ENCODE results near the gene APOL2. TPM values are rescaled to one million over a fixed set of nuclear protein-coding genes. Genes with fewer than 3 reads are reported as not detected.
"Not testable (repeated sequence)": the region's sequence is repeated elsewhere in the genome, so short reads cannot be mapped to it uniquely, and the experiment has no call there.

APOL2 gene
- polyA plus RNA-seq, 1 donor from 2014 or later, result not detected

DNA sequence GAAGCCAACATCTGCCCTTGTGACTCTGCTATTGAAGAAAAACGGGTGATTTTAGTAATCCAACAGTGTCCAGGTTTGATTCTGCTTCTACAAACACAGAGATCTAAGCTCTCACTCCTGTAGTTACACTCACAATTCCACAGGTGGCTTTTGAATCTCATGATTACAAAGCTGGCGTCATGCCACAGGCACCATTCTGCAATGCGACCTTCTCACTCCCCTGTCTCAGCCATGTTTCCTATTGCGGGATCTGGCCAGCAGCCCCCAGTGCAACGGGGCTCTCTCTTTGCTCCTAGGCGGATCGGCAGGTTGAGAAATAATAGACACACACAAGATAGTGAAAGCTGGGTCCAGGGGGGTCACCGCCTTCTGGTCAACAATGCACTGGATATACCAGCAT lies 36.4 kb downstream of the APOL2 start:
- not testable (repeated sequence) for H4K20me1 ChIP-seq (ENCODE audit: insufficient read depth); H3K79me2 ChIP-seq (replicated peaks; ENCODE audit: insufficient read depth, low read length); H3K9ac ChIP-seq (ENCODE audit: low read length); H3K27me3 ChIP-seq (ENCODE audit: insufficient read depth, low read depth, low read length); H3K4me3 ChIP-seq (ENCODE audit: low read length); H3K9me3 ChIP-seq (ENCODE audit: low read length); H2AFZ ChIP-seq (ENCODE audit: low read depth, low read length); H3K27ac ChIP-seq (ENCODE audit: low read length); H3F3A ChIP-seq (ENCODE audit: insufficient read depth, low read length, poor library complexity, severe bottlenecking); H3K36me3 ChIP-seq (ENCODE audit: insufficient read depth, low read length); H3K9me2 ChIP-seq (ENCODE audit: insufficient read depth, low read length); H3K4me2 ChIP-seq (ENCODE audit: low read length)

DNA sequence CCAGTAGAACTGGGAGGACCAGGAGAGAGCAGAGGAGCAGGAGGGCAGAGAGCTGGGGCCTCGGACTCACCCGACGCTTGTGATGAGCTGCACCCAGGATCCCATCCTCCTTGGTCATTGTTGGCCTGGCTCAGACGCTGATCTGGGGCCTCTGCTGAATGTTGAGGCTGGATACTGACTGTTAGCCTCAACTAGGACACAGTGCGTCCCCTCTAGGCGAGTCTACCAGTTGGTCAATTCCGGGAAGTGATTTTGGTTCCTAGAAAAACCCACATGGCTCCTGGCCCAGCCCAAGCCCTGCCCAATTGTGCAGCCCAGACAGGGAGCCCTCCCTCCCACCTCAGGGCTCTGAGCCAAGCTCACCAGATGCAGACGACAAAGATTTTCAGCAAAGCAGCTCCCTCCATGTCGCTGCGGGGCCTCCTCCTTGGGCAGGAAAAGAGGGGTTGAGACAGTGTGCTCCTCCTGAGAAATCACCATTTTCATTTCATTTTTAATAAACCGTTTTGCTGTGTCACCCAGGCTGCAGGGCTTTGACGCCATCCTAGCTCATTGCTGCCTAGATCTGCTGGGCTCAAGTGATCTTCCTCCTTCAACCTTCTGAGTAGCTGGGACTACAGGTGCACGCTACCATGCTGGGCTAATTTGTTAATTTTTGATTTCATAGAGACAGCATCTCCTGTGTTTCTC lies 37.6 kb downstream of the APOL2 start, which contains the start of gene APOL4:
TSS of gene APOL4 (minus strand) at position 180 of the 690 bp plus-strand sequence. CDS start at position 105, 75 bp downstream.
- no peak within 1 kb of the TSS for H3K4me3 ChIP-seq (ENCODE audit: low read length)

DNA sequence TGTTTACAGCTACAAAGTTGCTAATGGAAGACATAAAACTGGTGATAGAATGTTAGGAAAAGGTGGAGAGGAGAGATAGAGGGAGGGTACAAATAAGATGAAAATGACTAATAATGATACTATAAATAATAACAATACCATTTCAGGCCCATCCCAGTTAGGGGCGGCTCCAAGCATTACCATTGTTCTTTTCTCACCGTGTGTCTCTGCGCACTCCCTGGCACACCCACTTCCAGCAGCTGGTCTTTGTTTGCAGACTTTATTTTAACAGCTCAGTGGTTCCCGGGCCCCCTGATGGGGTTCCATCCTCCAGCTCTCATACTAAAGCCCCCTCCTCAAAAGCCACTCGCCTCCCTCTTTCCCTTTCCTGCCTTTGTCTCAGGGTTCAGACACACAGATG lies 38.3 kb downstream of the APOL2 start:
- not testable (repeated sequence) for H2AFZ ChIP-seq (ENCODE audit: low read depth, low read length); H3K9ac ChIP-seq (ENCODE audit: low read length); H3K27me3 ChIP-seq (ENCODE audit: insufficient read depth, low read depth, low read length); H3K79me2 ChIP-seq (replicated peaks; ENCODE audit: insufficient read depth, low read length); H3K27ac ChIP-seq (ENCODE audit: low read length); H3K9me3 ChIP-seq (ENCODE audit: low read length); H3K9me2 ChIP-seq (ENCODE audit: insufficient read depth, low read length); H3K4me2 ChIP-seq (ENCODE audit: low read length); H3K4me3 ChIP-seq (ENCODE audit: low read length); H4K20me1 ChIP-seq (ENCODE audit: insufficient read depth); H3F3A ChIP-seq (ENCODE audit: insufficient read depth, low read length, poor library complexity, severe bottlenecking); H3K36me3 ChIP-seq (ENCODE audit: insufficient read depth, low read length)

More for the DNA sequence above, 37.6 kb downstream of the APOL2 start, which contains the start of gene APOL4:
- Histone ChIP-seq H2AFZ (ENCODE audit: low read depth, low read length) (no peak within 1 kb of the TSS), H3F3A (ENCODE audit: insufficient read depth, low read length, poor library complexity, severe bottlenecking) (no peaks in the 10 kb centered on the region), H3K79me2 (replicated peaks; ENCODE audit: insufficient read depth, low read length) (no peaks in the 10 kb centered on the region), H3K9me3 (ENCODE audit: low read length) (no peaks in the 10 kb centered on the region), H3K27me3 (ENCODE audit: insufficient read depth, low read depth, low read length) (no peaks in the 10 kb centered on the region), H3K36me3 (ENCODE audit: insufficient read depth, low read length) (no peaks in the 10 kb centered on the region), H3K27ac (ENCODE audit: low read length) (no peak within 1 kb of the TSS), H4K20me1 (ENCODE audit: insufficient read depth) (no peaks in the 10 kb centered on the region), H3K9ac (ENCODE audit: low read length) (no peak within 1 kb of the TSS), H3K9me2 (ENCODE audit: insufficient read depth, low read length) (no peaks in the 10 kb centered on the region), H3K4me2 (ENCODE audit: low read length) (no peak within 1 kb of the TSS)
- TF ChIP-seq POLR2AphosphoS5 (IDR thresholded peaks at IDR 0.05) (no peak), MXI1 (conservative IDR thresholded peaks at IDR 0.05; ENCODE audit: poor library complexity, severe bottlenecking) (no peak), EP300 (conservative IDR thresholded peaks at IDR 0.05; ENCODE audit: poor library complexity, severe bottlenecking) (no peak), RAD21 (conservative IDR thresholded peaks at IDR 0.05) (no peak), EZH2 (IDR thresholded peaks at IDR 0.05; ENCODE audit: borderline replicate concordance, insufficient read depth, low read length, poor library complexity, severe bottlenecking) (no peak), SMC3 (conservative IDR thresholded peaks at IDR 0.05; ENCODE audit: poor library complexity) (no peak), TAF1 (IDR thresholded peaks at IDR 0.05; ENCODE audit: low read depth) (no peak)
- TF ChIP-seq, protein P1, sequence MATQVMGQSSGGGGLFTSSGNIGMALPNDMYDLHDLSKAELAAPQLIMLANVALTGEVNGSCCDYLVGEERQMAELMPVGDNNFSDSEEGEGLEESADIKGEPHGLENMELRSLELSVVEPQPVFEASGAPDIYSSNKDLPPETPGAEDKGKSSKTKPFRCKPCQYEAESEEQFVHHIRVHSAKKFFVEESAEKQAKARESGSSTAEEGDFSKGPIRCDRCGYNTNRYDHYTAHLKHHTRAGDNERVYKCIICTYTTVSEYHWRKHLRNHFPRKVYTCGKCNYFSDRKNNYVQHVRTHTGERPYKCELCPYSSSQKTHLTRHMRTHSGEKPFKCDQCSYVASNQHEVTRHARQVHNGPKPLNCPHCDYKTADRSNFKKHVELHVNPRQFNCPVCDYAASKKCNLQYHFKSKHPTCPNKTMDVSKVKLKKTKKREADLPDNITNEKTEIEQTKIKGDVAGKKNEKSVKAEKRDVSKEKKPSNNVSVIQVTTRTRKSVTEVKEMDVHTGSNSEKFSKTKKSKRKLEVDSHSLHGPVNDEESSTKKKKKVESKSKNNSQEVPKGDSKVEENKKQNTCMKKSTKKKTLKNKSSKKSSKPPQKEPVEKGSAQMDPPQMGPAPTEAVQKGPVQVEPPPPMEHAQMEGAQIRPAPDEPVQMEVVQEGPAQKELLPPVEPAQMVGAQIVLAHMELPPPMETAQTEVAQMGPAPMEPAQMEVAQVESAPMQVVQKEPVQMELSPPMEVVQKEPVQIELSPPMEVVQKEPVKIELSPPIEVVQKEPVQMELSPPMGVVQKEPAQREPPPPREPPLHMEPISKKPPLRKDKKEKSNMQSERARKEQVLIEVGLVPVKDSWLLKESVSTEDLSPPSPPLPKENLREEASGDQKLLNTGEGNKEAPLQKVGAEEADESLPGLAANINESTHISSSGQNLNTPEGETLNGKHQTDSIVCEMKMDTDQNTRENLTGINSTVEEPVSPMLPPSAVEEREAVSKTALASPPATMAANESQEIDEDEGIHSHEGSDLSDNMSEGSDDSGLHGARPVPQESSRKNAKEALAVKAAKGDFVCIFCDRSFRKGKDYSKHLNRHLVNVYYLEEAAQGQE (IDR thresholded peaks at IDR 0.05; ENCODE audit: borderline replicate concordance), result no peak
- TF ChIP-seq, protein P2, sequence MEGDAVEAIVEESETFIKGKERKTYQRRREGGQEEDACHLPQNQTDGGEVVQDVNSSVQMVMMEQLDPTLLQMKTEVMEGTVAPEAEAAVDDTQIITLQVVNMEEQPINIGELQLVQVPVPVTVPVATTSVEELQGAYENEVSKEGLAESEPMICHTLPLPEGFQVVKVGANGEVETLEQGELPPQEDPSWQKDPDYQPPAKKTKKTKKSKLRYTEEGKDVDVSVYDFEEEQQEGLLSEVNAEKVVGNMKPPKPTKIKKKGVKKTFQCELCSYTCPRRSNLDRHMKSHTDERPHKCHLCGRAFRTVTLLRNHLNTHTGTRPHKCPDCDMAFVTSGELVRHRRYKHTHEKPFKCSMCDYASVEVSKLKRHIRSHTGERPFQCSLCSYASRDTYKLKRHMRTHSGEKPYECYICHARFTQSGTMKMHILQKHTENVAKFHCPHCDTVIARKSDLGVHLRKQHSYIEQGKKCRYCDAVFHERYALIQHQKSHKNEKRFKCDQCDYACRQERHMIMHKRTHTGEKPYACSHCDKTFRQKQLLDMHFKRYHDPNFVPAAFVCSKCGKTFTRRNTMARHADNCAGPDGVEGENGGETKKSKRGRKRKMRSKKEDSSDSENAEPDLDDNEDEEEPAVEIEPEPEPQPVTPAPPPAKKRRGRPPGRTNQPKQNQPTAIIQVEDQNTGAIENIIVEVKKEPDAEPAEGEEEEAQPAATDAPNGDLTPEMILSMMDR (IDR thresholded peaks at IDR 0.05; ENCODE audit: poor library complexity, severe bottlenecking), result no peak
